Measurements from ENCODE around the gene RPRML. TPM values are rescaled to one million over a fixed set of nuclear protein-coding genes. Genes with fewer than 3 reads are reported as not detected.

RPRML gene
- total RNA-seq, 2 donors from 2014 or later = 0.31 TPM; not detected in 1

GRCh38 chr17:46948544-46948943 lies 30.5 kb downstream of the RPRML start:
- H3K27ac Mint-ChIP-seq = no peak overlapping the region
- Histone ChIP-seq H3K9me3 (ENCODE audit: control insufficient read depth, low read length) (no peaks in the 10 kb centered on the region), H3K4me3 (ENCODE audit: low read length) (no peak overlapping the region), H3K27me3 (ENCODE audit: control insufficient read depth, insufficient read depth, low read length, poor library complexity, severe bottlenecking) (peaks cover 58% of the 10 kb centered on the region), H3K9ac (ENCODE audit: extremely low read depth, low read length, poor library complexity, severe bottlenecking) (no peak overlapping the region), H3K36me3 (ENCODE audit: control insufficient read depth, insufficient read depth, low read length) (no peaks in the 10 kb centered on the region), H3K4me1 (ENCODE audit: control insufficient read depth, insufficient read depth, low read length) (peaks cover 16% of the 10 kb centered on the region), H3K27ac (ENCODE audit: low read depth, low read length) (no peak overlapping the region)
- no peak for TF ChIP-seq CTCF (conservative IDR thresholded peaks at IDR 0.05)
- H3K4me3 Mint-ChIP-seq = no peak overlapping the region
- H3K9me3 Mint-ChIP-seq = peaks cover 4% of the 10 kb centered on the region
- H3K36me3 Mint-ChIP-seq (ENCODE audit: low read depth) = peaks cover 13% of the 10 kb centered on the region
- WGBS, 2 experiments (ENCODE audit: insufficient coverage in 1 of 2, insufficient read length in 1 of 2) = 92 to 95% methylated on average over 4 to 5 of the region's 5 CpGs
- peaks cover 81% of the 10 kb centered on the region for H3K27me3 Mint-ChIP-seq (ENCODE audit: insufficient read depth)
- peaks cover 30% of the 10 kb centered on the region for H3K4me1 Mint-ChIP-seq
- DNase-seq = no peak

GRCh38 chr17:46947216-46947615 lies 31.8 kb downstream of the RPRML start:
- no peaks in the 10 kb centered on the region for H3K36me3 ChIP-seq (ENCODE audit: control insufficient read depth, insufficient read depth, low read length)
- Mint-ChIP-seq H3K4me1 (peaks cover 37% of the 10 kb centered on the region), H3K27me3 (ENCODE audit: insufficient read depth) (peaks cover 68% of the 10 kb centered on the region), H3K36me3 (ENCODE audit: low read depth) (peaks cover 14% of the 10 kb centered on the region), H3K9me3 (no peaks in the 10 kb centered on the region), H3K27ac (no peak overlapping the region), H3K4me3 (no peak overlapping the region)
- H3K27ac ChIP-seq (ENCODE audit: low read depth, low read length) = no peak overlapping the region
- H3K4me1 ChIP-seq (ENCODE audit: control insufficient read depth, insufficient read depth, low read length) = peaks cover 21% of the 10 kb centered on the region
- DNase-seq = peak; percentile 58
- 83% methylated on average over 2 of the region's 3 CpGs; no CpG with 5 or more reads in 1 of the 2 experiments for WGBS, 2 experiments (ENCODE audit: insufficient coverage in 1 of 2, insufficient read length in 1 of 2)
- no peak overlapping the region for H3K9ac ChIP-seq (ENCODE audit: extremely low read depth, low read length, poor library complexity, severe bottlenecking)
- no peaks in the 10 kb centered on the region for H3K9me3 ChIP-seq (ENCODE audit: control insufficient read depth, low read length)
- peaks cover 52% of the 10 kb centered on the region for H3K27me3 ChIP-seq (ENCODE audit: control insufficient read depth, insufficient read depth, low read length, poor library complexity, severe bottlenecking)
- no peak overlapping the region for H3K4me3 ChIP-seq (ENCODE audit: low read length)
- no peak for TF ChIP-seq CTCF (conservative IDR thresholded peaks at IDR 0.05)

- H3K27ac Mint-ChIP-seq = peak overlapping the region; percentile 35
- Histone ChIP-seq H3K27me3 (ENCODE audit: control insufficient read depth, insufficient read depth, low read length, poor library complexity, severe bottlenecking) (peaks cover 31% of the 10 kb centered on the region), H3K36me3 (ENCODE audit: control insufficient read depth, insufficient read depth, low read length) (peaks cover 17% of the 10 kb centered on the region), H3K4me1 (ENCODE audit: control insufficient read depth, insufficient read depth, low read length) (peaks cover 11% of the 10 kb centered on the region), H3K27ac (ENCODE audit: low read depth, low read length) (no peak overlapping the region), H3K4me3 (ENCODE audit: low read length) (no peak overlapping the region), H3K9me3 (ENCODE audit: control insufficient read depth, low read length) (no peaks in the 10 kb centered on the region), H3K9ac (ENCODE audit: extremely low read depth, low read length, poor library complexity, severe bottlenecking) (no peak overlapping the region)
- WGBS, 2 experiments (ENCODE audit: insufficient coverage in 1 of 2, insufficient read length in 1 of 2) = 93 to 96% methylated on average over 5 to 10 of the region's 10 CpGs
- no peak for TF ChIP-seq CTCF (conservative IDR thresholded peaks at IDR 0.05)
- H3K9me3 Mint-ChIP-seq = no peaks in the 10 kb centered on the region
- peak; percentile 55 for DNase-seq
- peaks cover 45% of the 10 kb centered on the region for H3K27me3 Mint-ChIP-seq (ENCODE audit: insufficient read depth)
- no peak overlapping the region for H3K4me3 Mint-ChIP-seq
- peaks cover 29% of the 10 kb centered on the region for H3K36me3 Mint-ChIP-seq (ENCODE audit: low read depth)
- peaks cover 21% of the 10 kb centered on the region for H3K4me1 Mint-ChIP-seq
Measured at GRCh38 chr17:46944931-46945330, 34.1 kb downstream of the RPRML start.
